ENCODE data around the gene SOX18. TPM values are rescaled to one million over a fixed set of nuclear protein-coding genes. Genes with fewer than 3 reads are reported as not detected.

SOX18 gene
- 1.1 to 2.7 TPM (median 2.3 TPM) in 5 replicates for total RNA-seq (2022; extraction: Qiagen RNA extraction)

DNA sequence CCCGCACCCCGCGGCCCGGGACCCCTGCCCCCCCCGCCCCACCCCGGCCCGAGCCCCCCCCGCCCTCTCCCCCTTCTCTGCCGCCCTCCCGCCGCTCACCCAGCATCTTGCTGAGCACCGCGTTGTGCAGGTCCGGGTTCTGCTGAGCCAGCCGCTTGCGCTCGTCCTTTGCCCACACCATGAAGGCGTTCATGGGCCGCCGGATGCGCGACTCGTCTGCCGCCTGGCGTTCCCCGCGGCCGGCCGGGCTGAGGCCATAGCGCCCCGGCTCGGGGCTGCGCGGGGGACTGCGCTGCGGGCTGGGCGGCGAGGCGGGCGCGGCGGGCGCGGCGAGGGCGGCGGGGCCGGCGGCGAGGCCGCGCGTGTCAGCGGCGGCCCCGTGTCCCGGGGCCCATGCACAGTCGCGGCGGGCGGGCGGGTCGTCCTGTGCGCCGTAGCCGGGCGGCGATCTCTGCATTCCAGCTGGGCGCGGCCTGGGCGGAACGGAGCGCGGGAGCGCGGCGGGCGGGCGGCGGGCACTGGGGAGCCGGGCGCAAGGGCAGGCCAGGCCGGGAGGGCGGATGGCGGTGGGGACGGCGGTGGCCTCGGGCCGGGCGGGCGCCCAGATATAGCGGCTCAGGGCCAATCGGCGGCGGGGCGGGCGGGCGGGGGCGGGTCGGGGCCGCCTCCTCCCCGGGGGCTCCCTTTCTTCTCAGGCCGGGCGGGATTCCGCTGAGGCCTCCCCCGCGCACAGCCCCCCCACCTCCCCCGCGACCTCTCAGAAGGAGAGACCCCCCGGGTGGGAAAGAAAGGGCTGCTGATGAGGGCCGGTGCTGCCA is at the start of gene SOX18:
Gene SOX18 (minus strand): TSS at position 580 of the 818 bp plus-strand sequence. CDS start 123 bp downstream, at position 457.

DNA sequence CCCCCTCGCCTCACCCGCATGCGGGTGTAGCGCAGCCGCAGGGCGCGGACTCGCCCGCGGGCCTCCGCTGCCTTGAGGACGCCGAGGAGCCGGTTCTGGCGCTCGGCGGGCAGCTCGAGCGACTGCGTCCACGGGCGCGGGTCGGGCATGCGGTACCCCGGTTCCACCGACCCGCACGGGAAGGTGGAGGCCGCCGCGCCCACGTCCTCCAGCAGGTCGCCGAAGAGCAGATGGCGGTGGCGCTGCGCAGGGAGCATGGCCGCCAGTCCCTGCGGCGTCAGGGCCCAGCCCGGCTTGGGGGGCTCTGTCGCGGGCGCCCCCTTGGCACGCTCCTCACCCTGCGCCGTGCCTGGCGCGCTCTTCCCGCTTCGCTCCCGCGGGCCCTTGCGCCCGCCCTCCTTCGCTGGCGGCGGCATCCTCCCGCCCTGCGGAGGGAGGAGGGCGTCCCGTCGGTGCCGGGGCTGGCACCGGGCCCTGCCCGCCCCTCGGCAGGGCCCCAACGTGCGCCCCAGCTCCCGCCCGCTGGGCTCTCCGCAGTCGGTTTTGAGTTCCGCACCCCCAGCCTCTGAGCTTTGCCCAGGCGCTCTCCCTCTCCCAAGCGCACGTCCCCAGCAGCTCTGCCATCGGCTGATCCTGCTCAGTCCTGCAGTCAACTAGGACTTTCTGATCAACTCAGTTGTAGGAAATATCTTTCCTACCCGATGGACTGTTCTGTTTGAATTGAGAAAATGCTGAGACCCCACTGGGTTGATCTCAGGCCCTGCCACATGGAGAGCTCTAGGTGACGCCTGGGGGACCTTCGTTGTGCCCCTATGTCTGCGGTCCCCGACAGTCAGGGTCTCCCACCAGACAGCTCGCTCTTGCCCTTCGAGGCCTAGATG is 34.6 kb upstream of the SOX18 start, which contains the start of gene LKAAEAR1:
Gene LKAAEAR1 (minus strand): TSS at position 595 of the 881 bp plus-strand sequence. CDS start 179 bp downstream, at position 416.

DNA sequence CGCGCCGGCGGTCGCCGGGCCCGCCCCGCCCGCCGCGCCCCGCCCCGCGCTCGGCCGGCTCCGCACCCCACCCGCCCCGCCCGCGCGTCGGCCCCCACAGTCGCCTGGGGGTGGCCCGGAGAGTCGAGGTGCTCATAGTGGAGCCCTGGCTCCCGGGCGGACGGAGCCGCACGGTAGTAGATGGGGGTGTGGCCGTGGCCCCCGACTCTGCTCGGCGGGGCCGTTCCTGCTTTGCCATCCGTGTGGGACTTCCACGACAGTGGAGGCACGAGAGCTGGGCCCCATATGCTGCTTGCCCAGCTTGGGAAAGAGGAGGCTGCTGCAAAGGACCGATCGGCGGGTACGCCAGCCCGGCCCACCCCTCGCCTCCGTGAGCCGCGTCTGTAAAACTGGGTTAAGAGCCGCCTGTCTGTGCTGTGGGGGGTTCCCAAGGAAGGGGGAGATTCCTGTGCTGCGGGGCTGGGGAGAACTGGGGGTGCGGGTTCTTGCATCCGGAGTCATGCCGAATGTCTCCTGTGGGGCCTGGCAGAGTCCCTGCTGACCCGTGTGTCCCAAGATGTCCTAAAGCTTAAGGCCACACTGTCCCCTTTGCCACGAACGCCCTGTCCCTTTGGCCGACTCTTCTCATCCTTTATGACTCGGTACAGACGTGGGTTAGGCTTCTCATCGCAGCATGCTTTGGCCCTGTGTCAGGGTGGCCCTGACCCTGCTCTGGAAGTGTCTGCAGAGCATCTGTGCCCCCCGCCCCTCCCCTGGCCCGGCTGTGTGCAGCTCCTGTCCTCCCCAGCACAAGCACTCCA is 30.8 kb upstream of the SOX18 start, which contains the start of gene OPRL1:
Gene OPRL1 (plus strand): TSS at position 70 of the 800 bp plus-strand sequence. CDS start 12,639 bp downstream, outside the sequence.

DNA sequence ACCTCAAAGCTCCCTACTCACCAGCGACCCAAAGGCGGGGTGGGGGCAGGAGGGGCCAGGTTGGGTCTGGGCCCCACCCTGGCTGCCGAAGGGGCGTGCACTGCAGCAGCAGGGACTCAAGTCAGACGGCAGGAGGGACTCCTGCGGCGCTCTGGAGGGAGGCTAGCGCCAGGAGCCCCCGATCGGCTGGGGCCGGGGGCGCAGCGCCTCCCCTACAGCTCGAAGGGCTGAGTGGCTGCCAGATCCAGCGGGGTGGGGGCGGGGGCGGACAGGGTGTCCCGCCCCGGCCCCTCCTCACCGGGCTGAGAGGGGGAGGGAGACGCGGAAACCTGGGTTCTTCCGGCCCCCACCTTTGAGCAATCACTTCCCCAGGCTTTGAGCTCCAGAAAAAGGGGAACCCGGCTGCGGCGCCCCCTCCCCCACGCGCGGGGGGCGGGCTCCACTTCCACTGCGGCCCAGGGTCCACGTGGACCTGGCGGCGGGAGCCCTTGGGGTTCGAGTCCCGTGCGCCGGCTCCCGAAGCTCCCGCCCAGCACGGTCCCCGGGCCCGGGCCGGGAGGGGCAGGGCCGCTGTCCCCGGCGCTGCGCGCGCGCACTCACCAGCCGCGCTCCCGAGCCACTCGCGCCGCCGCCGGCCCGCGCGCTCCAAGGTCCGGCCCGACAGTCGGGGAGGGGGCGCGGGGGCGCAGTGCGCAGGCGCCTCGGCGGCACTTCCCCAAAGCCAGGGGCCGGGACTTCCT is 30.0 kb upstream of the SOX18 start, which contains the start of gene RGS19:
Gene RGS19 (minus strand): TSS at position 246 of the 740 bp plus-strand sequence. CDS start 2,632 bp downstream, outside the sequence.

DNA sequence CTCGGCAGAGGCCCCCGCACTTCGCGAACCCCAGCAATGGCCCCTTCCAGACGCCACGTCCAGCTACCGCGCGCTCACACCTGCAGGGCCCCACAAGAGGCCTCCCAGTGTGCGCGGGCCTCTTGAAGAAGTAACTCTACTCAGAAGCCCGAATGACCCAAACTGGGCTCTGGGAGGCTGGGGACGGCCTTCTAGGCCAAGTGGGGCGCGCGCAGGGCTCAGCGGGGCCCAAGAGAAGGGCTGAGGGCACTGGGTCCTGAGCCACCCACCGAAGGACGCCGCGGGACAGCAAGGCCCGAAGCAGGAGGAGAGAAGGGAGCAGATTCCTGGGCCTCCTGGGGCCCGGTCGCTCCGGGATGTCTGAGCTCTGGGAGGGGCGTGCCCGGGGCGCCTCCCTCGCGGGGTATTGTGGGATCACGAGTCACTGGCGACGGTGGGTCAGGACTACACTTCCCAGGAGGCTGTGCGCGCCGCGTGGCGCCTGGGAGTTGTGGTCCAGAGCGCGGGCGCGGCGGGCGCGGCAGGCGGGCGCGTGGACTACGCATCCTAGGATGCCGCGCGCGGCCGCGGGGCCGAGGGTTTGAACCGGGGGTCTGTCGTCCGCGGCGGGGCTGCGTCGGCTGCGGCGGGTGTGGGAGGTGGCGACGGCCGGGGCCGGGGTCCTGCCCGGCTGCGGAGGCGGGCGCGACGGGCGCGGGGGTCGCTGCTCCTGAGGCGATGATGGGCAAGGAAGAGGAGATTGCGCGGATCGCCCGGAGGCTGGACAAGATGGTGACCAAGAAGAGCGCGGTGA is 13.4 kb upstream of the SOX18 start, which contains the start of gene TCEA2:
Gene TCEA2 (plus strand): TSS at position 603 of the 793 bp plus-strand sequence. CDS start 115 bp downstream, at position 718.

DNA sequence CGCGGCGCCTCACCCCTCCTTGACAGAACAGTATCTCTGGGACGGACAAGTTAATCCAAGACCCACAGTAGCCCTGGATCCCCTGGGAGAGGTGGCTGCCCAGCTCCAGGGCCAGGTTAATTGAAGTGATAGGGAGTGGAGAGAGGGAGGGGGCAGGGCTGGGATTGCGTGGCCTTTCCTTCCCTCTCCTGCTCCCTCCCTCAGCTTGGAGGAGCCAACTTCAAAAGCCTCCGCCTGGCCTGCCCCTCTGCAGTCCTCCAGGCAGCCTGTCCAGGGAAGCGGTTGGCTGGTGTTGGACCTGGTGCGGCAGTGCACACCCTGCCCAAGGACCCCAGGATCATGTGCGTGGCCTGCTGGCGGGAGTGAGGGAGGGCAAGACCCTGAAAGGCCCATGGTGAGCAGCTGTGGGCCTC is 13.5 kb downstream of the SOX18 start, which contains the start of gene C20orf204:
Gene C20orf204 (plus strand): TSS at position 250 of the 413 bp plus-strand sequence. CDS start 142 bp downstream, at position 392.

Other genes starting within 250 kb of the SOX18 start
- 0.75 to 1.1 TPM (median 0.92 TPM) in 5 replicates for gene ZBTB46, start 218.4 kb downstream of the SOX18 start, total RNA-seq (2022; extraction: Qiagen RNA extraction)
- gene ABHD16B, start 188.1 kb downstream of the SOX18 start, total RNA-seq (2022; extraction: Qiagen RNA extraction): not detected in 5 replicates
- 126 to 137 TPM (median 132 TPM) in 5 replicates for gene TPD52L2, start 184.4 kb downstream of the SOX18 start, total RNA-seq (2022; extraction: Qiagen RNA extraction)
- gene DNAJC5, start 154.5 kb downstream of the SOX18 start, total RNA-seq (2022; extraction: Qiagen RNA extraction): 22.6 to 29.0 TPM (median 28.3 TPM) in 5 replicates
- 25.1 to 39.5 TPM (median 33.0 TPM) in 5 replicates for gene UCKL1, start 93.2 kb downstream of the SOX18 start, total RNA-seq (2022; extraction: Qiagen RNA extraction)
- gene ZNF512B, start 79.7 kb downstream of the SOX18 start, total RNA-seq (2022; extraction: Qiagen RNA extraction): 9.0 to 13.6 TPM (median 12.2 TPM) in 5 replicates
- gene SAMD10, start 70.0 kb downstream of the SOX18 start, total RNA-seq (2022; extraction: Qiagen RNA extraction): not detected in 5 replicates
- 49.2 to 55.6 TPM (median 53.8 TPM) in 5 replicates for gene PRPF6, start 68.5 kb downstream of the SOX18 start, total RNA-seq (2022; extraction: Qiagen RNA extraction)
- 0.15 to 0.65 TPM (median 0.42 TPM) in 5 replicates for gene C20orf204, start 13.5 kb downstream of the SOX18 start, total RNA-seq (2022; extraction: Qiagen RNA extraction)
- gene TCEA2, start 13.6 kb upstream of the SOX18 start, total RNA-seq (2022; extraction: Qiagen RNA extraction): 30.7 to 50.1 TPM (median 46.7 TPM) in 5 replicates
- 19.9 to 36.6 TPM (median 34.3 TPM) in 5 replicates for gene RGS19, start 29.9 kb upstream of the SOX18 start, total RNA-seq (2022; extraction: Qiagen RNA extraction)
- gene OPRL1, start 30.4 kb upstream of the SOX18 start, total RNA-seq (2022; extraction: Qiagen RNA extraction): 0.73 to 1.2 TPM (median 0.99 TPM) in 5 replicates
- gene LKAAEAR1, start 34.8 kb upstream of the SOX18 start, total RNA-seq (2022; extraction: Qiagen RNA extraction): 0.90 to 2.3 TPM (median 2.2 TPM) in 5 replicates
- not detected in 5 replicates for gene NPBWR2, start 57.9 kb upstream of the SOX18 start, total RNA-seq (2022; extraction: Qiagen RNA extraction)
- 0.07 to 0.71 TPM (median 0.20 TPM) in 5 replicates for gene MYT1, start 114.8 kb upstream of the SOX18 start, total RNA-seq (2022; extraction: Qiagen RNA extraction)
- 7.9 to 13.7 TPM (median 10.2 TPM) in 5 replicates for gene PCMTD2, start 206.1 kb upstream of the SOX18 start, total RNA-seq (2022; extraction: Qiagen RNA extraction)